HUDEP-2 (cell line): Measurements from ENCODE around the gene CEP164.
A peak's percentile ranks its signal among the peaks of the same experiment; 100 is the strongest.
"Not testable (repeated sequence)": the region's sequence is repeated elsewhere in the genome, so short reads cannot be mapped to it uniquely, and the experiment has no call there.

Experiments
- DNase-seq, 76 experiments: peaks; one replicate each; lab custom pipeline; 2025; ENCODE audit not compliant: unreplicated experiment in 76 of 76; lab: John Stamatoyannopoulos, UW

CEP164 gene

DNA sequence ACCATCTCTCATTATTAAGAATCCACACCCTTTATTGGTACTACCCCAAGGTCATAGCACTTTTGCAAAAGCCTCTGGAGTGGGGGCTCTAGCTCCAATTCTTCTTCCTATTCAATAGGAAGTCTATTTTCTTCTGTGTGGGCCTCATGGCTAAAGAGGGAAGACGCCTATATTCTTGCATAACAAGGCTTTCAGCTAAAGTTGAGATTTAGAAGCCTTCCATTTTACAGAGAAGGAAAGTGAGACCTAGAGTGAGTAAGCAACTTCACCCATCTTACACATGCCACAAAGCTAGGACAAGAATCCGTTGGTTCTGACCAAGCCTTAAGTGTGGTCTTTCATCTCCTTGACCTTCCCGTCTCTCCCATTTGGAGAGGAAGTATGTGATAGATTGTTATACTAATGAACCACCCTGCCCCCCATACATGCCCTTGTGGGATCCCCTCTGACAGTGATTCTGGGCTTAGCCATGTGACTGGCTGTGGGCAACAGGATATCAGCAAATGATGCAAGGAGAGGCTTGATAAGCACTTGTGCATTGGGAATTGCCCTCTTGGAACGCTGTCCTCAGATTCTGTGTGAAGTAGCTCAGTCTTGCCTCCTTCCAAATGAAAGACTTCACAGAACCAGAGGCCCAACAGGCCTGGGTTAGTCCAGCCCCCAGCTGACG is 23.9 kb upstream of the CEP164 start:
- DNase-seq: no peak

DNA sequence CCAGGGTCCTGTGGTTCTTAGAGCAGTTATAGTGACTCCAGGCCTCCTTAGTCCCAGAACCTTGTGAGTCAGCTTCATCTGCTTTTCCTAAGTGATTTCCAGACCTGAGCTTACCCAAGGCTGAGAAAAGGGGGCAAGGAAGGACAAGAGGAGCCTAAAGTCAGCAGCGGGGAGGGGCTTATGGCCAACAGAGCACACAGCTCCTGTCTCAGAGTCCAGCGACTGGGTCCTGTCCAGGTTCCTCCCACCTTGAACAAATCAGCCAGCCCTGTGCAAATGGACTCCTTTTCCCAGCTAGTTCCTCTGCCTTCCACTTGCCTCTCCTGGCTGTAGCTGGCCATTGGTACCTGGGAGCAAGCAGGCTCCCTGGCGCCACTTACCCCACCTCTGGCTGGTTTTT is 22.5 kb upstream of the CEP164 start:
- no peak for DNase-seq

DNA sequence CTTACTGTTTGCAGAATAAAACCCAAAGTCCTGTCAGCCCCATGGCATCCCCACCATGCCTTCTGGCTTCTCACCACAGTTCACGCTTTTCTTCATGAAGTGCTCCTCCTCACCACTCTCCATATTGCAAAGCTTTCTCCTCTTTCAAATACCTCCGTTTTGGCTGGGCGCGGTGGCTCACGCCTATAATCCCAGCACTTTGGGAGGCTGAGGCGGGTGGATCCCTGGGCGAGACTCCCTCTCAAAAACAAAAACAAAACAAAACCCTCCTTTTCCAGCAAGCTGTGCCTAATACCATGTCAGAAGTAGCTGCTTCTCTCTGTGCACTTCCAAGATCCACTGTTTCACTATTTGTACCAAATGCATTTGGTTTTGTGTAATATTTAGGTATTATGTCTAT is 18.3 kb upstream of the CEP164 start:
- no peak for DNase-seq

DNA sequence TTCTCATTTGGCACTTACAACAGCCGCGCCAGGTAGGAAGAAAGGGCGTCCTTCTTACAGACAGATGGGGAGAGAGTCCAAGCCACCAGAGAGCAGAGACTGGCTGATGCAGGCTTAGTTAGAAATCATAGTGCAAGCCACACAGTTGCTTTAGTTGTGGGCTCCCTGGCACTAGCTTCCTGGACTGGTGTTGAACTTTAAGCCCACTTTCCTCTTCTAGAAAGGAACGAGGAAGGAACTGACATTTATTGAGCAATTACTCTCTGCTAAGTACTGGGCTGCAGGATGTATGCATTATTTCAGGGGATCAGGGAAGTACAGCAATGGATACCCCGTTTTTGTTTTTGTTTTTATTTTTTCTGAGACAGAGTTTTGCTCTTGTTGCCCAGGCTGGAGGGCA is 14.6 kb upstream of the CEP164 start:
- DNase-seq: no peak

DNA sequence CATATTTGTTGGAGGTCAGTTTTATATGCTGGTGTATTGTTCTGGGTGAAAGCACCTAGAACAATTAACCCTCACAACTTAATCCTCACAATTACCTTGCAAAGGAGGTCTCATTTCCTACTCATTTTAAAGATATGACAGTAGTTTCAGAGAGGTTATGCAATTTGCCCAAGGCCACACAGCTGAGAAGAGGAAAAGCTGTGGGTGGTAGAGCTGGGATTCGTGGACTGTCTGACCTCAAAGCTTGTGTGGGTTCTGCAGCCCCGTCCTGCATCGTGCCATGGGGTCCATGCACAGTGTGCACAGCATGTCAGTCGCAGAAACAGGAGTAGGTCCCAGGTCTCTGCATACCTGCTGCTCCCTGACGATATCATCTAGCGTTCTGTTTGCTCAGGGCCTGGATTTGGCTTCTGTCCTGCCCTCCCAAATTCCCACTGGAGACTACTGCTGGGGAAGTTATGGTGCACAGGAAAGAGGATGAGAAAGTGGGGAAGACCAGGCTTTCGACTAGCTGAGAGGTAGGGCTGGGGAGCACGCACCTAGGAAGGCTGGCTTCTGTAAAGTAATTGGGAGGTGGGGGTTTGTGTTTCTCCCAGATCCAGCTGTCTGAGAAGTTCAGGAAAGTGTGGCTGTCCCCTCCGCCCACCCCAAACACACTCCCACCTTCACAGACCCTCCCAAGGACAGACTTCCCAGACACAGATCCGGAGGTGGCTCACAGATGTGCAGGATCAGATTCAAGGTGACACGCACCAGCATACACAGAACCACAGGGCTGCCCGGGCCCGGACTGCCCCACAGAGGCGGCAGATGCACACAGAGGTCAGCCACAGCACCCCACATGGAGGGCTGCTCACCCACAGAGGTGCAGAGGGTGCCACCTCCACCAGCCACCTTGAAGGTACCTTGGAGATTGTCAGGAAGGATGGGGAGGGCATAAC is 13.6 kb upstream of the CEP164 start:
- no peak for DNase-seq

DNA sequence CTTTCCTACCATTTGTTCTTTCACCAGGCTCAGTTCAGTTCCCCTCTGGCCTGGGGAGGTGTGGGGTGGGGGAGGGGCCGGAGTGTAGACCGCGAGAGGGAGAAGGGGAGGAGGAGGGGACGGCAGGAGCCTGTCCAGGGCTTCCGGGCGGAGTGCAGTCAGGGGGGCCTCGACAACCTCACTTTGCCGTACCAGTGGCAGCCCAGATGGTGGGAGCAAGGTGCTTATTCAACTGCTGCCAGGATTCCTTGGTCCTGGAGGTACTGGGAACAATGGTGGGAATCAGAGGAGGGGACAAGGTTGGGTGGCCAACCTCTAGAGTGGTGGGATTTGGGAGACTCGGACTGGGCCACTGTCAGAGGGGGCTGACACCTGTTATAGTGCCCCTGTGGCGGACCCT is 12.8 kb upstream of the CEP164 start:
- no peak for DNase-seq

DNA sequence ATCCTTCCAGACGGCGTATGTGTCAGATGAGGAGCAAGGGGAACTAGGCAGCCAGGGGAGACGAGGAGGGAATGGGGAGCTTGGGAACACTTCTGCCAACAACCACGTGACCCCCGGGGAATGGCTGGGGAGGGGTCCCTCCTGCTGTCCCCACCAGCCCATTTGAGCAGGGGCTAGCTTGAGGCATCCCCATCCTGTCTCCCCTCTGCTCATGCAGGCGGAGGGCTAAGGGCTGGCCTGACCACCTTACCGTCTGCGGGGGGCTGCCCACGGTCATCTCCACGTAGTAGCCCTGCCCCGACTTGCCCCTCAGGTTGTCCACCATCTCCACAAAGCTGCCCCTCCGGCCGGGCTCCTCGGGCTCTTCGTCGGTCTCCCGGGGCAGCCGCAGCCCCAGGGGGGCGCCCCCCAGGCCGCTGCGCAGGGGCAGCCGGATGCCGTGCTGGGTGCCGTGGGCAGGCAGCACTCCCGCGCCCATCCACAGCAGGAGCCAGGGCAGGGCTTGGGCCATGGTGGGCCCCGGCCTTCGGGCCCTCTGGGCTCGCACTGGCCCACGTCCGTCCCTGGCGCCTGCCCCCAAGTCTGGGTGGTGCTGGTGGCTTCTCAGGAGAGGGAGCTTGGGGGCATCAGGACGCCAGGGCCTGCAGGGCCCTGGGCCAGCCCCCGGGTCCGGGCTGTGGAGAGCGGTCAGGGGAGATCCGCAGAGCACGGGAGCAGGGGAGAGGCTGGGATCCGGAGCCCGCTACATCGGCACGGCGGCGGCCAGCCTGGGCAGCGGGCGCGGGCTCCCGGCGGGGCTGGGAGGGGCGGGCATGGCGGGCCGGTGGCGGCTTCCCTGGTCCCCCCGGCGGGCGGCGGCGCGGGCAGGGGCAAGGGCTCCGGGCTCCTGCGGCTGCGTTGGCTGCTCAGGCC is 12.1 kb upstream of the CEP164 start:
- DNase-seq: peak in 1 of 76 experiments; percentile 13

DNA sequence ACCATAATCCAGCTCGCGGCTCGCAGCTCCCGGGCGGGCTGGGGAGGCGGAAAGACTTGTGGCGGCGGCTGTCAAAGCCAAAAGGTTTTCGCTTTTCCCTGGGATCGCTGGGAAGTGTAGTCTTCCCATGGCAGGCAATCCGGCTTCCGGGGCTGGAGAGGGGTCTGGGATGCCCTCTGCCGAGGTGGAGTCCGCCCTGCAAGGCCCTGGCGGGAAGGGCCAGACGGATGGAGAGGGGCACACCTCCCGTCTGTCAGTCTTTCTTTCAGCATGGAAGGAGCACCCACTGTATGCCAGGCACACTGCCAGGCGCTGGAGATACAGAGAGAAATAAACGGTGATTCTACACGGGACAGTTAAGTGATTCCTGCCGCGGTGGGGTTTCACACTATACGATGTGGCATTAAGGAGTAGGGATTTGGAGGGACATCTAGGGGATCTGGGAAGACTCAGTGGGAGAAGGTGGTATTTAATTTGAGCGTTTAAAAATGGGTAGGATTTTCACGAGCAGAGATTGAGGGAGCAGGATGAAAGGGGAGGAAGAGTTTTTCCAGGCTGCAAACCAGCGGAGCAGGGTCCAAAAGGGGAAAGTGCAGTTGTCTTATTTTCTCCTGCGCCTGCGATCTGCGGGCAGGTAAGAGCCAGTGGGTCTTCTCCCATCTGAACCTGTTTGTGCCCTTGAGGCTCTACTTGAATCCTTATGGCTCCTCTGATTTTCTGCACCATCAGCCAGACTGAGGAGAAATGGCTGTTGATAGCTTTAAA is 11.3 kb upstream of the CEP164 start, which contains the start of gene BACE1:
BACE1 (minus strand) TSS at position 60 of the 765 bp plus-strand sequence. CDS start 461 bp downstream, outside the sequence.
- peak in 13 of 76 experiments; percentile 6 to 30 (median 19) for DNase-seq

DNA sequence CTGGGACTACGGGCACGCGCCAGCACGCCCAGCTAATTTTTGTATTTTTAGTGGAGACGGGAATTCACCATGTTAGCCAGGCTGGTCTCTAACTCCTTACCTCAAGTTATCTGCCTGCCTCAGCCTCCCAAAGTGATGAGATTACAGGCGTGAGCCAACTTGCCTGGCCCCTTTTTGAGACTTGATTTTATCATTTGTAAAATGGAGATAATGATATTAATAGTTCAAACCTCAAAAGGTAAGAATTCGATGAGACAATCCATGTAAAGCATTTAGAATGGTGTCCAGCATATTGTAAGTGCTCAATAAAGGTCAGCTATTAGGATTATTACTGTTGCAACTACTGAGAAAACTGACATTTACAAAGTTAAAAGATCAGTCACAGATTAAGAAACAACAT is 8.9 kb upstream of the CEP164 start:
- DNase-seq: no peak

DNA sequence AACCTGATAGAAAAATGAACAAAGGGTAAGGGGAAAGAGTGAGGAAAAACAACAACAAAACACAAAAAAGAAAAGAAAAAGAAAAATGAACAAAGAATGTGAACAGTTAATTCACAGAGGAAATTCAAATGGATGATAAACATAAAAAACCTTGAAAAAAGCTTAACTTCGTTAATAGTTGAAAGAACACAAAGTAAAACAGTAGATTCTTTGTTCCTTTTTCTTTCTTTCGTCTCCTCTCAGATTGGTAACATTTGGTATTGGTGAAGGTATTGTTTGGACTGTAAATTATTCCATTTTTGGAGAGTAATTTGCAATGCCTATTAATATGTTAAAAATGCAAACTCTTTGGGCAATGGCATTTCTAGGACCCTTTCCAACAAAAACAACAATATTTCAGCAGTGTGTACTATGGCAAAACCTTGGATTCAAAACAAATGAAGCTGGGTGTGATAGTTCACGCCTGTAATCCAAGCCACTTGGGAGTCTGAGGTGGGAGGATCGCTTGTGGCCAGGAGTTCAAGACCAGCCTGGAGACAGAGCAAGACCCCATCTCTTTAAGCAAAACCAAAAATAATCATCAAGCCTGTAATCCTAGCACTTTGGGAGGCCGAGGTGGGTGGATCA is 8.3 kb upstream of the CEP164 start:
- DNase-seq: no peak

DNA sequence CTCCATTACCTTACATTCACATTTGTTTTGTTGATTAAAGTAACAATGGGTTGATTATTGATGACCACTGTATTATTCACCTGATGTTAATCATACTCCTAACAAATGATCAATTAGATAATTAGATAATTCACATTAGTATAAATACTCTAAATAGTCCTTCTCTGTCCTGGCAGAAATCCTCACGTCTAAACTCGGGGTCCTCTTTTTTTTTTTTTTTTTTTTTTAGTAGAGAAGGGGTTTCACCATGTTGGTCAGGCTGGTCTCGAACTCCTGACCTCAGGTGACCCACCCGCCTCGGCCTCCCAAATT is 443 bp upstream of the CEP164 start:
- DNase-seq: not testable (repeated sequence)

DNA sequence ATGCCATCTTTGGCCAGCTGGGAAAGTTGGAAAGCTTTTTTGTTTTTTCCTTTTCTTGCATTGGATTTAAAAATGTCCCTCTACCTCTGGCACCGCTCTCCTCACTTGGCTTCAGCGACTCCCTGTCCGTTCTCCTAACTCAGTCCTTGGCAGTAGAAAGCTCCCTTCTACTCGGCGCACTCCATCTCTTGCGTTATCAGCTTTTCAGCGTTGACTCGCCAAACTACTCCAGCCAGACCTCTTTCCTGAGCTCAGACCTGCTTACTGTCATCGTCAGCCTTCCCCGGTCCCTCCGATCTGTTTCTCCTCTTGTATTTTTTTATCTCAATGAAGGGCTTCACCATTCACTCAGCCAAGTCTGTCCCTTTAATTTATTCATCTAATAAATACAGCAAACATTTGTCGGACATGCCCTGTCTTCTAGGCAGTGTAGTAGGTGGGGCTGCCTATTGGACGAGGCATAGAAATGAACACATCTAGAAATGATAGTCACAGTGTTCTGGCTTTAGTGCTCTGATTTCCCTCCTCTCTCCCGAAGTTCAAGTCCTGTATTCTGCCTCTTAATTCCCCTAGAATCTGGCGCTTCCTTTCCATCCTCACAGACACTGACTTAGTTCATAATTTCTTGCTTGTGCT is 839 bp downstream of the CEP164 start:
- peak in 22 of 76 experiments; percentile 4 to 60 (median 36) for DNase-seq

DNA sequence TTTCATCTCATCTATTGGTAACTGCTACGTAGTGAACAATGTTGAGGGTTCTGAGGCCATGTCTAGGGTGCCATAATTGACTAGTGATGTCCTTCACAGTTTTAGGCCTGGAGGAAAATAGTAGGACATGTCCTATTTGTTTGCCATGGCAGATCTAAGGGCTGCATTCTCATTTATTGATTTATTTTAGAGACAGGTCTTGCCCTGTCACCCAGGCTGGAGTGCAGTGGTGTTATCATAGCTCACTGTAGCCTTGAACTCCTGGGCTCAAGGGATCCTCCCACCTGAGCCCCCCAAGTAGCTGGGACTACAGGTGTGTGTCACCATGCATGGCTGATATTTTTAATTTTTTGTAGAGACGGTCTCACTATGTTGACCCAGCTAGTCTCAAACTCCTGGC is 5.2 kb downstream of the CEP164 start:
- no peak for DNase-seq

DNA sequence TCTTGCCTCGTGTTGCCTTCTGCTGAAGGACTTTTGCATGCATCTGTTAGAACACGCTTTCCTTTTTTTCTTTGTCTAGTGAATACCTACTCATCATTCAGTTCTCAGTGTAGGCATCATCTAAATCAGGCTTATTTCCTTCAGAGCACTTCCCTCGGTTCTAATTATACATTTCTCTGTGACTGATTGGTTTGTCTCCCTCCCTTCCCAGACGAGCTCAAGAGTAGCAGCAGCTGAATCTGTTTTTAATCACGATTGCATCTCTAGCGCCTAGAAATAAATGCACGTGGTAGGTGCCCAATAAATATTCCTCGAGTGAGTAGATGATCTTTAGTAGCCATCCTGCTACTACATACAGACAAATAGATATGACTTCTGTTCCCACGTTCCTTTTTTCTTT is 6.3 kb downstream of the CEP164 start:
- no peak for DNase-seq

DNA sequence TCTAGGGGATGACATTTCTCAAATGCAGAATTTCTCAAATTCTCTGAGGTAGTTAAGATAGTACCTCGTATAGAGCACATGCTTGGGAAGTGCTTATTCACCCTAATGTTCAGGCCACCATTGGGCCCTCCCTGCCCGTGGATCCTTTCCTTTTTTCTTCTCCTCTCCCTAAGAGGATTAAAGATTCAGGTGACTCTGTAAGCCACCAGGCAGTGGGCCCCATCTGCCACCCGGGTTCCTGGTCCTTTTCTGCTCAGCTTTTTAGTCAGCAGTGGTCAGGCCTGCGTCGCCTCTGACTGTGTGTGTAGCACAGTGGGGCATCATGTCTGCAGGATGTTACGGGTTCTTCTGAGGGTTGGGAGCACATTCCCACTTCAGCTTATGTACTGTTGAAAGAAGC is 7.2 kb downstream of the CEP164 start:
- no peak for DNase-seq

DNA sequence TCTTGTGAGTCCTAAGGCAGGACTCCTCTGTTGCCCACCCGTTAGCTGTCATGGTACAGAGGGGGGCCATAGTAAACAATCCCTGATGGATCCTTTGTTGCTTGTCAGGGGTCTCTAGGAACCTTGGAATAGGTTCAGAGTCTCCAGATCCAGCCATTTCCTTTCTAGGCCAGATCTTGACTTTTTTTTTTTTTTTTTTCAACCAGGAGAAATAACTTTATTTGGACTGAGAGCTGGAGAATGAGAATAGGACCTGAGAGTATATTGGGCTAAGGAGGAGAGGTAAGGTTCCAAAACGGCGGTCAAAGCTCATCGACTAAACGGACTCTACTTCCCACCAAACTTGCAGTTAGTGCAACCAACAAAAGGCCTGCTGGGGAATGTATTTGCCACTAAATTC is 7.7 kb downstream of the CEP164 start:
- no peak for DNase-seq

DNA sequence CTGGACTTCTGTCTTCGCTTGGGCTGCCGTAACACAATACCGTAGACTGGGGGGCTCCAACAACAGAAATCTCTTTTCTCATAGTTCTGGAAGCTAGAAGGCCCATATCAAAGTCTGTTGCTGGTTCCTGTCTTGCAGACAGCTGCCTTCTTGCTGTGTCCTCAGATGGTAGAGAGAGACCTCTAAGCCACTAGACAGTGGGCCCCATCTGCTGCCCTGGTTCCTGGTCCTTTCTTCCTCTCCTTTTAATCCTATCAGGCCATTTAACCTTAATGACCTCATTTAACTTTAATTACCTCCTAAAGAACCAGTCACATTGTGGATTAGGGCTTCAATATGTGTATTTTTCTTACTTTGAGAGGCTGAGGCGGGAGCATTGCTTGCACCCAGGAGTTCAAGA is 9.4 kb downstream of the CEP164 start:
- no peak for DNase-seq

DNA sequence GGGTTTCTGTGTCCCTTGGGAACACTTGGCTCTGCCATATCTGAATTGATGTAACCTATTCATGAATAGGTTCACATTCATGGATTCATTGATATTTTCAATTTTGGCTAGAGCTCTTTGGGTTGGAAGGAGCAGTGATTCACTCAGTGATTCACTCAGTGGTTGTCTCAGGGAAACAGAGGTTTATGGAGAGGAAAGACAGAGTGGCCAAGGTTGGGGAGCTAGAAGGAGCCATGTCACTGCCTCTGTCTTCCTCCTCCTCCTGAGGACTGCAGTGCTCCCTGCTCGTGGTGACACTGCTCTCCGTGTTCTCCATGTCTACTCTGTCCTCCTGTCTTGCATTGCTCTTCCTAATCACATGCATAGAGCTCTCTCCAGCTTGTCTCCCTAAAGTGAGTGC is 17.4 kb downstream of the CEP164 start:
- DNase-seq: no peak

DNA sequence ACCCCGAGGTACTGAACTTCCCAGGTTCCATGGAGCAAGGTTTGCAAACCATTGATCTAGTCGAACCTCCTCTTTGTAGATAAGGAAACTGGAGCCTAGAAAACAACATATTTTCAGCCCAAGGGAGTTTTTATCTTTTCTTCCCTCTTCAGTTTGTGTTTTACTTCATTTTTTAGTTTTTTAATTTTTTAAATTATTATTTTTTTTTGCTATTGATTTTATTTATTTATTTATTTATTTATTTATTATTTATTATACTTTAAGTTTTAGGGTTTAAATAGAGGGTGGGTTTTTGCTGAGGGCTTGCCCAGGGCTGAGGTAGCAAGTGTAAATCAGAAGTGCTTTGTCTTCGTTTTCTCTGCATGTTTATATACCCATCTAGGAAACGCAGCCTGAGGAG is 26.9 kb downstream of the CEP164 start:
- no peak for DNase-seq
